RWPE1 (cell line): ENCODE measurements around the gene GHITM.
"Not testable (repeated sequence)": the region's sequence is repeated elsewhere in the genome, so short reads cannot be mapped to it uniquely, and the experiment has no call there.

Experiments
- CTCF ChIA-PET: fragments of 350-600 bp; sonication (Branson Sonifier 250); formaldehyde crosslinking; extraction: SDS; loops from one replicate; lab custom pipeline; 2021; lab: Yijun Ruan, JAX
- POLR2A ChIA-PET: fragments of 400-600 bp; formaldehyde crosslinking; extraction: SDS; loops from one replicate; lab custom pipeline; 2020; ENCODE audit warnings: antibody characterized with exemption; ENCODE audit not compliant: low non-redundant PET; lab: Yijun Ruan, JAX
- DNase-seq: peaks from one replicate; pipeline ENCODE4 v3.0.0; 2012; ENCODE audit warnings: low spot score
- H3K27ac ChIP-seq: fragments of 450-650 bp; 2 replicates; pipeline ENCODE4 v1.5.1; 2017
- TF ChIP-seq, protein P1 (sequence below): fragments of 450-650 bp; conservative IDR thresholded peaks from 2 replicates; pipeline ENCODE4 v1.5.1; 2017; ENCODE audit warnings: low read depth, mild to moderate bottlenecking

The GHITM gene

GRCh38 chr10:84139126-84140035 is at the start of gene GHITM:
Gene GHITM, plus strand, starts transcription at chr10:84139509. Its CDS starts 1,992 bp downstream, at chr10:84141501.
- peak; percentile 98 for DNase-seq
- H3K27ac ChIP-seq: peak within 1 kb of the TSS; percentile 90
- ChIA-PET POLR2A (no interaction called here), CTCF (interaction anchor here (0.5 to 1.4 kb wide), 5 partner anchors 9 to 320 kb away, joined by 3 to 8 read pairs (median 3); no protein-coding TSS in a partner anchor)
- TF ChIP-seq, protein P1, sequence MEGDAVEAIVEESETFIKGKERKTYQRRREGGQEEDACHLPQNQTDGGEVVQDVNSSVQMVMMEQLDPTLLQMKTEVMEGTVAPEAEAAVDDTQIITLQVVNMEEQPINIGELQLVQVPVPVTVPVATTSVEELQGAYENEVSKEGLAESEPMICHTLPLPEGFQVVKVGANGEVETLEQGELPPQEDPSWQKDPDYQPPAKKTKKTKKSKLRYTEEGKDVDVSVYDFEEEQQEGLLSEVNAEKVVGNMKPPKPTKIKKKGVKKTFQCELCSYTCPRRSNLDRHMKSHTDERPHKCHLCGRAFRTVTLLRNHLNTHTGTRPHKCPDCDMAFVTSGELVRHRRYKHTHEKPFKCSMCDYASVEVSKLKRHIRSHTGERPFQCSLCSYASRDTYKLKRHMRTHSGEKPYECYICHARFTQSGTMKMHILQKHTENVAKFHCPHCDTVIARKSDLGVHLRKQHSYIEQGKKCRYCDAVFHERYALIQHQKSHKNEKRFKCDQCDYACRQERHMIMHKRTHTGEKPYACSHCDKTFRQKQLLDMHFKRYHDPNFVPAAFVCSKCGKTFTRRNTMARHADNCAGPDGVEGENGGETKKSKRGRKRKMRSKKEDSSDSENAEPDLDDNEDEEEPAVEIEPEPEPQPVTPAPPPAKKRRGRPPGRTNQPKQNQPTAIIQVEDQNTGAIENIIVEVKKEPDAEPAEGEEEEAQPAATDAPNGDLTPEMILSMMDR: peak; percentile 21; the same call in 1 of the 2 replicates

- no peak overlapping the region for H3K27ac ChIP-seq
- CTCF ChIA-PET: interaction anchor here (0.5 kb wide), 2 partner anchors 34 to 108 kb away, joined by 3 to 4 read pairs; no protein-coding TSS in a partner anchor
- POLR2A ChIA-PET: no interaction called here
- no peak for DNase-seq
- TF ChIP-seq, protein P1: no peak
Observed at GRCh38 chr10:84095811-84096497, 43.4 kb upstream of the GHITM start.

DNA sequence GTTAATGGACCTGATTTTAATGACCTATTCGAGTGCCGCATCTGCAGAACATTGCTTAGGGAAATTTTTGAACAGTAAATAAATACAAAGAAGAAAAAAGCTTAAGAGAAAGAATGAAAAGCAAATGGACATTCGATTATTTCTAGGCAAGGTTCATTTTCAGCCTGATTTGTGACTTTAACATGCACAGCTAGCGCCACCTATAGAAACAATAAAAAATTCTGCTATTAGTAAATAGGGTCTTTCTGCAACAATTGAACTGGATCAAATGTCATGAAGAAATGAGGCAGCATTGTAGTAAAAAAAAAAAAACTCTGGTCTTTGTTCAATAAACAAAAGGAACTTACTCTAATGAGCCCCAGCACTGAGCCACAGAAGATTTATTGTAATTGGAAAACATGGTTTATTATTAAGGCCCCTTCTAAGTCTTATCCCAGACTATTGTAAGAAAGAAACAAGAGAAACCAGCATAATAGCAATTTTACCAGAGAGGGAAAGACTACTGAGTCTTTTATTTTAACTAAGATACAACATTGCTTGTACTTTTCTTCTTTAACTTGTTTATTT is 41.4 kb upstream of the GHITM start:
- ChIA-PET CTCF (interaction anchor here (0.6 to 1.1 kb wide), 7 partner anchors 18 to 1586 kb away, joined by 3 to 5 read pairs (median 3); no protein-coding TSS in a partner anchor), POLR2A (no interaction called here)
- TF ChIP-seq, protein P1: peak; percentile 65
- no peak overlapping the region for H3K27ac ChIP-seq
- DNase-seq: no peak

GRCh38 chr10:84098667-84099066 is 40.6 kb upstream of the GHITM start:
- POLR2A ChIA-PET: no interaction called here
- CTCF ChIA-PET: interaction anchor here (0.7 kb wide), 1 partner anchor 1587 kb away, joined by 3 read pairs; no protein-coding TSS in a partner anchor
- no peak for DNase-seq
- TF ChIP-seq, protein P1: no peak
- H3K27ac ChIP-seq: no peak overlapping the region

GRCh38 chr10:84101042-84101441 is 38.3 kb upstream of the GHITM start:
- TF ChIP-seq, protein P1: no peak
- POLR2A ChIA-PET: no interaction called here
- no peak overlapping the region for H3K27ac ChIP-seq
- DNase-seq: no peak
- CTCF ChIA-PET: no interaction called here

DNA sequence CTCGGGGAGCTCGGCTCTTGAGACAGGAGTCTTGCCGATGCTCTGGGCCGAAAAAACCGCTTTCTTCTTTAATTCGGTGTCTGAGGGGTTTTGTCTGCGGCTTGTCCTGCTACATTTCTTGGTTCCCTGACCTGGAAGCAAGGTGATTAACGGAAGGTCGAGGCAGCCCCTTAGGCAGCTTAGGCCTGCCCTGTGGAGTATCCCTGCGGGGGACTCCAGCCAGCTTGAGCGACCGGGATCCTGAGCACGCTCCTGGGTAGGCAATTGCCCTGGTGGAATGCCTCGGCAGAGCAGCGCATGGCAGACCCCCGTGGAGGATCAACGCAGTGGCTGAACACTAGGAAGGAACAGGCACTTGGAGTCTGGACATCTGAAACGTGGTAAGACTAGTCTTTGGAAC is 30.5 kb upstream of the GHITM start:
- TF ChIP-seq, protein P1: no peak
- no peak for DNase-seq
- POLR2A ChIA-PET: no interaction called here
- no peak overlapping the region for H3K27ac ChIP-seq
- CTCF ChIA-PET: no interaction called here

DNA sequence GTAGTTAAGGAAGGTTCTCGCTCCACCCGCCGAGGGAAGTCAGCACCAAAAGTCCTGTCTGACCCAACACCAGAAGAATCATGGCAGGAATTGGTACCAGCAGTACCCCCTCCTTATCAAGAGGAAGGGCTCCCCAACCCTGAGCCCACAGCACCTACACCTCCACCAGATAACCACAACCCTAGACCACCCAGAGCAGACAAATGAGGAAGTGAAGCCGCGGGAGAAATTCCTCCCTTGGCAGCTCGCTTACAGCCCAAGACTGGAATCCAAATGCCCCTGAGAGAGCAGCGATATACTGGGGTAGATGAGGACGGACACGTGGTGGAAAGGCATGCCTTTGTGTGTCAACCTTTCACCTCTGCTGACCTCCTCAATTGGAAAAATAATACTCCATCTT is 29.5 kb upstream of the GHITM start:
- DNase-seq, POLR2A ChIA-PET, CTCF ChIA-PET, H3K27ac ChIP-seq: not testable (repeated sequence)

DNA sequence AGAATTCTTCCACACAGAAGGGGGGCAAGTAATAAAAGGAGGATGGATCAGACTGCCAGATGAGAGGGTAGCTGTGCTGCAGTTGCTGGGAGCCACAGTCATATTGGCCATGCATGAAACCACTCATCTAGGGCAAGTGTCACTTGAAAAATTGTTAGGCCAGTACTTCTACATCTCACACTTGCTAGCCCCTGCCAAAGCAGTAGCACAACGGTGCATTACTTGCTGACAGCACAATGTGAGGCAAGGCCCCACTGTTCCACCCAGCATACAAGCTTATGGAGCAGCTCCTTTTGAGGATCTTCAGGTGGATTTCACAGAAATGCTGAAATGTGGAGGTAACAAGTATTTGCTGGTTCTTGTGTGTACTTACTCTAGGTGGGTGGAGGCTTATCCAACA is 25.8 kb upstream of the GHITM start:
- CTCF ChIA-PET: interaction anchor here (0.8 to 1.3 kb wide), 2 partner anchors 11 to 62 kb away, joined by 3 to 5 read pairs; no protein-coding TSS in a partner anchor
- DNase-seq, H3K27ac ChIP-seq, POLR2A ChIA-PET: not testable (repeated sequence)
